HG03521 (cell line): ENCODE results near the gene GAB2.
"Not testable (repeated sequence)": the region's sequence is repeated elsewhere in the genome, so short reads cannot be mapped to it uniquely, and the experiment has no call there.

Experiments
- ATAC-seq: cut with Tn5 transposase; IDR thresholded peaks from one replicate; pipeline ENCODE4 v1.9.1; 2021; ENCODE audit warnings: mild to moderate bottlenecking, moderate library complexity; ENCODE audit not compliant: unreplicated experiment

The GAB2 gene

DNA sequence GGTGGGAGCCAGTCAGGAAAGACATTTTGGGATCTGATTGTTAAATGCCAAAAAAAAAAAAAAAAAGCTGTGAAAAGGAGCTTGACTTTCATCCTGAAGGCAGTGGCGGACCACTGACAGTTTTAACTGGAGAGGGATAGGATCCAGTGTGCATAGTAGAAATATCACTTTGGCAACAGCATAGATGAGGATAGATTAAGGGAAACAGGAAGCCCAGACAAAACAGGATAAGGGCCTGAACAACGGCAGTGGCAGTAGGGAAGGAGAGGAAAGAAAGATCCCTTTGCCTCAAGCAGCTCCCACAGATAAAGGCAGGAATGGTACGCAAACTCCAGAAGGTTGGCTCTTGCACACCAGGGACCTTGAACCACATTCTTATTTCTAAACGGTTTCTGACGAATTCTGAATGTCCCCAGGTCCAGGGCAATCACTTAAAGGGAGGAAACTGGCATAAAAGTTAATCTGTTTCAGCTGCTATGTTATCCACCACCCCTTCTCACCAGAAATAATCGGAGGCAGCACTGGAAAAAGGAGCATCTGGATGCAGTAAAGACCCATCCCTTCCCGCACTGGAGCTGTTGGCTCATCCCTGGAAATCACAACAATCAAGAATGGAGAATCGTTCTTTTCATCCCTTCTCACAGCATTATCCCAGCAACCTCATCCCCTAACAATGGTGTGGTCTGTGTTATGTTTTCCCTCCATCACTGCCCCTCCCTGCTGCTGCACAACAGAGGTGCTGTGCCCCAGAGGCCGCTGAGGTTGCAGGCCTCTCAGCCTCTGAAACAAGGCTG lies 99.1 kb downstream of the GAB2 start:
- no peak for ATAC-seq

DNA sequence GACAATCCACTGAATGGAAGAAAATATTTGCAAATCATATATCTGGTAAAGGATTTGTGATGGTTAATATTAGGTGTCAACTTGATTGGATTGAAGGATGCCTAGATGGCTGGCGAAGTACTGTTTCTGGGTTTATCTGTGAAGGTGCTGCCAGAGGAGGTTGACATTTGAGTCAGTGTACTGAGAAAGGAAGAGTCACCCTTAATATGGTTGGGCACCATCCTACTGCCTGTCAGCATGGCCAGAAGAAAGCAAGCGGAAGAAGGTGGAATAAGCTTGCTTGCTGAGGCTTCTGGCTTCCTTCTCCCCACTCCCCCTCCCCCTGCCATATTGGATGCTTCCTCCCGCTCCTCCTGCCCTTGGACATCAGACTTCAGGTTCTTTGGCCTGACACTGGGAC lies 101.9 kb downstream of the GAB2 start:
- no peak for ATAC-seq

DNA sequence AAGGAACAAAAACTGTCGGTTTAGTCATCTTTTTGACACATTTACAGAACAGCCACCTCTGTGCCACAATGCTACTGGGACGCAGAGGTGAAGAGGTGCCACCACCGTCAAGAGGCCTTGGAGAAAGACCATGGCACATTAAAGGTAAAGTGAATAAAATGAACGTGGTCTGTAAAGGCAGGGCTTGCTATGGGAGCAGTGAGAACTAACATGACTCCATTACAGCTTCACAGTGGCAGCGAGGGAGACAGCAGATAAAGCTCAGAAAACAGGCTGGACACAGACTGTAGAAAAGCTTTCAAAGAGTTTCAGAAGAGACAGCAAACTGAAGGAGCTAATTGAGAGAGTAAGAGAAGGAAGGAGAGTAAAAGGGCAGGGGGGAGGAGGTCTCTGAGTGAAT lies 102.9 kb downstream of the GAB2 start:
- ATAC-seq, result no peak

DNA sequence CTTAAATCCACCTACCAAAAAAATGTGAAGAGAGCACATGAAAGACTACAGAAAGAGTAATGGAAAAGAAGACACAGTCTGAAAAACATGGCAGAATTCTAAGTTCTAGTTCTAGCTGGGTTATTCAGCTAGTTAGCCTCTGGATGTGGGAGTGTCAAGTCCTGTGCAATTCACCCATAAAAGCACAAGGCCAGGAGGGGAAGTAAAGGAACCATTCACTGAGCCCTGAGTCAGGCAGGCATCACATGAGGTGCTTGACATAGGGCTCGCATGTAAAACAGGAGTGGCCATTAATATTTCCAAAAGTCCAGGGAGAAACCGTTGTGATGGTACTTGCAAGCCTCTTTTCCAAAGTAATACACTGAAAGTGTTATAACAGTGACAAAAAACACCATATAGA lies 103.7 kb downstream of the GAB2 start:
- no peak for ATAC-seq

- no peak for ATAC-seq
Measured at GRCh38 chr11:78313181-78313795, 104.3 kb downstream of the GAB2 start.

DNA sequence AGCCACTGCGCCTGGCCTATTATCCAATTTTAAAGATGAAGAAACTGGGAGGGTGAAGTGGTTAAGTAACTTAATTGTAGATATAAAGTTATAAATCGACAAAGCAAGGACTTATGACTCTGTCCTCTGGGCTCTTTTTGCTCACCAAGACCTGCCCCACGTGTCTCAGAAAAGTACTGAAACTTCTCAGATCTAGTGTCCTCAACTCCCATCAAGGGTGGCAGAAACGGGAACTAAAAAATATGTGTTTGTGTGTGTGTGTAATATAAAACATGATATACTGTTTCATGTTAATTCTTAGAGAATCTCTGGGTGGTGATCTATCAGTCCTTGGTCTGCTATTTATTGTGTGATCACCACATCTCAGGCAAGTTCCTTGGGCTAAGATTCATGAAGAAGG lies 104.9 kb downstream of the GAB2 start:
- peak; percentile 36 for ATAC-seq

- no peak for ATAC-seq
Measured at GRCh38 chr11:78311702-78312371, 105.8 kb downstream of the GAB2 start.

GRCh38 chr11:78310500-78310909 lies 107.1 kb downstream of the GAB2 start:
- ATAC-seq, result peak; percentile 79

GRCh38 chr11:78304201-78304600 lies 113.4 kb downstream of the GAB2 start:
- no peak for ATAC-seq

DNA sequence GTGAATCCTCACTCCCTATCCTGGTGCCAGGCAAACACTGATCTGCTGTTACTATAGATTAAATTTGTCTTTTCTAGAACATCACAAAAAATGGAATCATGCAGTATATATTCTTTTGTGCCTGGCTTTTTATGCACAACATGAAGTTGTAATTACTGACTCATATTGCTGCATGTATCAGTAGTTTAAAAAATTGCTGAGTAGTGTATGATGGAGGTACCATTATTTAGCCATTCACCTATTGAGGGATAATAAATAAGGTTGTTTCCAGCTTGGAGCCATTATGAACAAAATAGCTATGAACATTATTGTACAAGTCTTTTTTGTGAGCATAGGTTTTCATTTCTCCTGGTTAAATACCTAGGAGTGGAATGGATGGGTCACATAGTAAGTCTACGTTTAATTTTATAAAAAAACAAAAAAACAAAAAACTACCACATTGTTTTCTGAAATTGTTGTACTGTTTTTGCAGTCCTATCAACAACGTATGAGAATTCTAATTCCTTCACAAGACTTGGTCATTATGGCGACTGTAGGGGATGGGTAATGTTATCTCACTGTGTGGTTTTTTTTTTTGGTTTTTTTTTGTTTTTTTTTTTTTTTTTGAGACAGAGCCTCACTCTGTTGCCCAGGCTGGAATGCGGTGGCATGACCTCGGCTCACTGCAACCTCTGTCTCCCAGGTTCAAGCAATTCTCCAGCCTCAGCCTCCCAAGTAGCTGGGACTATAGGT lies 117.3 kb downstream of the GAB2 start:
- no peak for ATAC-seq

DNA sequence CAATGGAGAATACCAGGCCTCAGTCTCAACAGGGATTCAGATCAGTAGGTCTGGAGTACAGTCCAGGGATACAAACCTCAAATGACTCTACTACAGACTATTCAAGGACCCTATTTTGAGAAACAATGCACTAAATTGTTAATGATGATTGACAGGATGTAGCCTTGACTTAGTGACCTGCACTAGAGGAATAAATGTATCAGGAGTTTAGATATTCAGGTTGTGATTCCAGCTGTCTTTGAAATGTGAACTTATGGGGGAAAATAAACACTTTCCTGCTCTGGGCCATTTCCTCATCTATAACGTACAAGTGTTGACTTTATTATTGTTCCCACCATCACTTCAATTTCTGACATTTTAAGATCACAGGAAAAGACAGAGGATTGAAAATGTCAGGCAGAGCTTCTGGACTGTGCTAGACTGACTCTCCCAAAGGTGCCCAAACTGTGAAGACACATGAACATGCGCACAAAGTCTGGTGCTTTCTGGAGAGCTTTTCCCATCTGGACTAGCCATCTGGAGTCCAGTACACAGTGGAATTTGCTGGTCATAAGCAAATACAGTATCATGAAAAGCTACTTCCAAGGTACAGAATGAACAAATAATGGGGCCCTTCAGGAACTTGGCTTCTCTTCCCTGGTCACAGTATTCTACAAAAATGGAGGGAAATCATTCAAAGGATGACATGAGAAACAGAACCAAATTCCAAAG lies 118.5 kb downstream of the GAB2 start:
- ATAC-seq, result no peak

DNA sequence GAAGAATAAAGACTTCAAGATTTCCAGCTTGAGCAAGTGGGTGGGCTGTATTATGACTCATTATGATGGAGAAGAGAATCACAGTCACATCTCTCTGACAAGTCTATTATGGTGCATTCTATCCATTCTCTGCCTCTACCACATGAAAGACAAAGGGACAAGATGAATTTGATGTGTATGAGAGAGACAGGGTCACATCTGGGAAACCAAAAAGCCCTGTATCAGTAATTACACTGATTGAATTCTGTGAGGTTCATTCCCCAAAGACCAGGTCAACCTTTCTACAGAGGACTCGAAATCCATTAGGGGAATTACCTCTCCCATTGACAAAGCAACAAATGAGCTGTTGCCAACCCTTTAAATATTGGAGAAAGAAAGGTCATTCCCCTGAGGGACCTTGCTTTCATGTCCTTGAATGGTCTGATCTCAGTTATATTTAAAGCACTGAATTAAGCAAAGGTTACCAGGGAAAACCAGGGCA lies 119.3 kb downstream of the GAB2 start:
- ATAC-seq, result no peak

DNA sequence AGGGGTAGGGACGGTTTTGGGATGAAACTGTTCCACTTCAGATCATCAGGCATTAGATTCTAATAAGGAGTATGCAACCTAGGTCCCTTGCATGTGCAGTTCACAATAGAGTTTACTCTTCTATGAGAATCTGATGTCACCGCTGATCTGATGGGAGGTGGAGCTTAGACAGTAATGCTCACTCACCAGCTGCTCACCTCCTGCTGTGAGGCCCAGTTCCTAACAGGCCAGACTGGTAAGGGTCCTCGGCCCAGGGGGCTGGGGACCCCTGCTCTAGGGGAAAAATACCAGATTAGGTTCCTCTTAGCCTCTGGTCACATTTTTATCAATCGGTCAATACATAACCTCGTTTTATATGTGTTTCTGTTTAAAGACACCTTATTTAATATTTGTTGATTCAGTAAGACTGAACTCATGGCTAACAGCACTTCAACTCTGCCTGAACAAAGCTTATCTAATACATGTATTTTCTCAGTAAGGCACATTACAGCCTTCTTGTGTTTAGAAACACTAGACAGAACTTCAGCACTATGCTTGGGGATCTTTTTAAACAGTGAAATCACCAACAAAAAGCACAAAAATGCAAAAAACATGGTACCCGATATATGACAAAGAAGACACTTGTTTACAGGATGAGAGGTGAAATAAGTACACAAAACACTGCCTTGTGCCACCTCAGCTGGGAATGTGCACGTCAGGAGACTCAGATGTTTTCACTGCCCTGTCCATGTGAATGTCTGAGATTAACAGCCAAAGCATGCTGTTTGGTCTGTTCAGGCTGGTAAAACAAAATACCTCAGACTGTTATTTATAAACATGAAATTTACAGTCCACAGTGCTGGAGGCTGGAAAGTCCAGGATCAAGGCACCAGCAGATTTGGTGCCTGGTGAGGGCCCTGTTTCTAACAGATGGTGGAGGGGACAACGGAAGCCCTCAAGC lies 121.4 kb downstream of the GAB2 start:
- ATAC-seq, result no peak

DNA sequence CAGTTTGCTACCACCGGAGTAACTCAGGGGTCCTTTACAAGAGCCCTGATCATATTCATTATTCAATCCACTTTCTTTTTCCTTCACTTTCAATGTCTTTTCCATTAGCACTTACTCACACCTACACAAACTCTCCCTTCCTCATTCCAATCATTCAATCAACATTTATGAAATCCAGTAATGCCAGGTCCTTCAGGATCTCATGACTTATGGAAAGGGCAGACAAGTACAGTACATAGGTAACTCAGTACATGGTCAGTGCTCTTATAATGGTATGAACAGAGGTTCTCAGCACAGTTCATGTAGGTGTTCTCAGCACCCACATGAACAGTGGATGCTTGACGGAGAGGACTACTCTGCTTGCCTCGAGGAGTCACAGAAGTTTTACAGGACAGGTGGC lies 122.3 kb downstream of the GAB2 start:
- ATAC-seq, result no peak

DNA sequence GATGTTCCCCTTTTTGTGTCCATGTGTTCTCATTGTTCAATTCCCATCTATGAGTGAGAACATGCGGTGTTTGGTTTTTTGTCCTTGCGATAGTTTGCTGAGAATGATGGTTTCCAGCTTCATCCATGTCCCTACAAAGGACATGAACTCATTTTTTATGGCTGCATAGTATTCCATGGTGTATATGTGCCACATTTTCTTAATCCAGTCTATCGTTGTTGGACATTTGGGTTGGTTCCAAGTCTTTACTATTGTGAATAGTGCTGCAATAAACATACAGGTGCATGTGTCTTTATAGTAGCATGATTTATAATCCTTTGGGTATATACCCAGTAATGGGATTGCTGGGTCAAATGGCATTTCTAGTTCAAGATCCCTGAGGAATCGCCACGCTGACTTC lies 123.5 kb downstream of the GAB2 start:
- ATAC-seq, result not testable (repeated sequence)

- no peak for ATAC-seq
Measured at GRCh38 chr11:78293536-78293935, 124.1 kb downstream of the GAB2 start.

GRCh38 chr11:78292109-78292803 lies 125.4 kb downstream of the GAB2 start:
- ATAC-seq, result no peak

- ATAC-seq, result no peak
Measured at GRCh38 chr11:78291503-78292108, 126.0 kb downstream of the GAB2 start.
